Lower leg skin (tissue), 4 donors: ENCODE measurements around the gene CREG1. TPM values are rescaled to one million over a fixed set of nuclear protein-coding genes. Genes with fewer than 3 reads are reported as not detected.

Experiments used
- DNase-seq, 2 donors: peaks; one replicate each; pipeline ENCODE4 v3.0.0-alpha.2; 2019; ENCODE audit warnings: low spot score in 2 of 2
- H3K4me3 ChIP-seq: fragments of 200-600 bp; sonication (generic); 2 replicates; pipeline ENCODE4 v1.5.1; 2017; ENCODE audit warnings: mild to moderate bottlenecking, low read depth; ENCODE audit not compliant: poor library complexity, severe bottlenecking
- POLR2A ChIP-seq, 2 donors: fragments of 450-650 bp; IDR thresholded peaks; one replicate each; pipeline ENCODE4 v1.6.1; 2016 to 2017; ENCODE audit warnings: antibody characterized with exemption in 2 of 2, mild to moderate bottlenecking in 1 of 2, moderate library complexity in 1 of 2
- WGBS, 2 donors: methylation state at CpG; one replicate each; pipeline ENCODE4 v1.1.5; 2018; 5-methylcytosine and 5-hydroxymethylcytosine counted together
- intact Hi-C: fragments of 100-400 bp; cut with DNase I; formaldehyde crosslinking; loops from one replicate; pipeline ENCODE4 v1.15.0; 2023; ENCODE audit warnings: low total_unique reads
- total RNA-seq, 4 donors: library from RNA; depleted of rRNA; stranded (reverse); fragments of >200 nt; gene quantifications; one replicate each; pipeline ENCODE4 v1.1.0, GENCODE V29; 2016
- TF ChIP-seq, protein P1 (sequence below), 3 donors: fragments of 450-650 bp; IDR thresholded peaks; one replicate each; pipeline ENCODE4 v1.5.1; 2016; ENCODE audit warnings: antibody characterized with exemption in 3 of 3, mild to moderate bottlenecking in 3 of 3, moderate library complexity in 2 of 3

Gene CREG1
- total RNA-seq, 4 donors from 2014 or later: 196 to 467 (median 339) TPM

DNA sequence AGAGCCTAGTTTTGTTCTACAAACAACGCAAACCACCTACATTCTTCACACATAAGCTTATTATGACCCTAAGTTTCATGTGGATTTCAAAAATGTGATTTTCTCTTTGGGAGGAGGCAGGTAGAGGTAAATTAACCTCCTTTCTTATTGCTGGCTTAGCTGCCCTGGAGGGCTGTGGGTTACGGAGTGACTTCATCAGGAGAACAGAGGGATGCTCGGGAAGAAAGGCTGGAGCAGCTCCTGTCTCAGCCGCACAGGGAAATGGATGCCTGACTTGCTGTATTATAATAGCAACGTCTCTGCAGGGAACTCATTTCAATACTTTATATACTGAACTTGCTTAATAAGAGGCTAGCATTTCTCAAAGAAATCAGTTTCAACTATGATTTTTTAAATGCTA lies 14.1 kb upstream of the CREG1 start:
- WGBS, 2 donors: 67 to 80% methylated on average over 5 of the region's 5 CpGs
- H3K4me3 ChIP-seq: no peak overlapping the region
- TF ChIP-seq POLR2A (IDR thresholded peaks at IDR 0.05): no peak
- TF ChIP-seq, protein P1, sequence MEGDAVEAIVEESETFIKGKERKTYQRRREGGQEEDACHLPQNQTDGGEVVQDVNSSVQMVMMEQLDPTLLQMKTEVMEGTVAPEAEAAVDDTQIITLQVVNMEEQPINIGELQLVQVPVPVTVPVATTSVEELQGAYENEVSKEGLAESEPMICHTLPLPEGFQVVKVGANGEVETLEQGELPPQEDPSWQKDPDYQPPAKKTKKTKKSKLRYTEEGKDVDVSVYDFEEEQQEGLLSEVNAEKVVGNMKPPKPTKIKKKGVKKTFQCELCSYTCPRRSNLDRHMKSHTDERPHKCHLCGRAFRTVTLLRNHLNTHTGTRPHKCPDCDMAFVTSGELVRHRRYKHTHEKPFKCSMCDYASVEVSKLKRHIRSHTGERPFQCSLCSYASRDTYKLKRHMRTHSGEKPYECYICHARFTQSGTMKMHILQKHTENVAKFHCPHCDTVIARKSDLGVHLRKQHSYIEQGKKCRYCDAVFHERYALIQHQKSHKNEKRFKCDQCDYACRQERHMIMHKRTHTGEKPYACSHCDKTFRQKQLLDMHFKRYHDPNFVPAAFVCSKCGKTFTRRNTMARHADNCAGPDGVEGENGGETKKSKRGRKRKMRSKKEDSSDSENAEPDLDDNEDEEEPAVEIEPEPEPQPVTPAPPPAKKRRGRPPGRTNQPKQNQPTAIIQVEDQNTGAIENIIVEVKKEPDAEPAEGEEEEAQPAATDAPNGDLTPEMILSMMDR (IDR thresholded peaks at IDR 0.05): no peak
- intact Hi-C loops: no loop called here
- DNase-seq: no peak

DNA sequence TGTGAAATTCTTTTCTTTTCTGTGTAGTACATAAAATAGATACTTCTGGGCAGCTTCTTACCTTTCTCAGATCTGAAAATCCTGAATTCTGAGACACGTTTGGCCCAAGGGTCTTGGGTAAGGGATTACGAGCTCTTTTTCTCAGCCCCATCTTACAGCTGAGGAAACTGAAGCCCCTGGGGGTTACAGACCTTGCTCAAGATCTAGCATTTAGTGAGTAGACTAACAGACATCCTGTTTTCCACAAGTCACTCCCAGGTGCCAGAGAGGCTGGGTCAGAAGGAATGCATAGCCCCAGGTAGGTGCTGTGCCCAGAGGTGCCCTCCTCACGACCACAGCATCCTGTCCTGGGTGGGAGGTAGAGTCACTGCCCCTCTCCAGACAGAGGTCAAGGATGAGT lies 13.2 kb upstream of the CREG1 start:
- WGBS, 2 donors: 71 to 74% methylated on average over 3 of the region's 3 CpGs
- DNase-seq: no peak
- intact Hi-C loops: no loop called here
- no peak for TF ChIP-seq POLR2A (IDR thresholded peaks at IDR 0.05)
- TF ChIP-seq, protein P1 (IDR thresholded peaks at IDR 0.05): no peak
- no peak overlapping the region for H3K4me3 ChIP-seq

DNA sequence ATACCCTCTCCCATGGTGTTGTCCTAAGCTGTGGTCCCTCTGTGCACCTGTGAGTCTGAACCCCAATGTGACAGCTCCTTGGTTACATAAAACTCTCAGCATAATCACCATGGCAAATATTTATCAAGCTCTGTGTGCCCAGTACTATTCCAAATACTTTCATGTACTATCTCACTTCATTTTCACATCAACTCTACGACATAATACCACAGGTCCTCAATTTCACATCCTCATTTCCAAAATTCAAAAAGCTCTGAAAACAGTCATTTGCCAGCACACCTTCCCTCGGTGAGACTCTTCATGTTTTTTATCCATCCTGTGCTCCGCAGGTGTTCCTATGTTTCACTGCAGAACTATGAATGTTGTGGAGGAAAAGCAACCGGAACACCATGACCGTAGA lies 12.4 kb upstream of the CREG1 start:
- TF ChIP-seq POLR2A (IDR thresholded peaks at IDR 0.05): no peak
- TF ChIP-seq, protein P1 (IDR thresholded peaks at IDR 0.05): no peak
- DNase-seq: no peak
- intact Hi-C loops: no loop called here
- 76 to 83% methylated on average over 5 of the region's 5 CpGs for WGBS, 2 donors
- H3K4me3 ChIP-seq: no peak overlapping the region

DNA sequence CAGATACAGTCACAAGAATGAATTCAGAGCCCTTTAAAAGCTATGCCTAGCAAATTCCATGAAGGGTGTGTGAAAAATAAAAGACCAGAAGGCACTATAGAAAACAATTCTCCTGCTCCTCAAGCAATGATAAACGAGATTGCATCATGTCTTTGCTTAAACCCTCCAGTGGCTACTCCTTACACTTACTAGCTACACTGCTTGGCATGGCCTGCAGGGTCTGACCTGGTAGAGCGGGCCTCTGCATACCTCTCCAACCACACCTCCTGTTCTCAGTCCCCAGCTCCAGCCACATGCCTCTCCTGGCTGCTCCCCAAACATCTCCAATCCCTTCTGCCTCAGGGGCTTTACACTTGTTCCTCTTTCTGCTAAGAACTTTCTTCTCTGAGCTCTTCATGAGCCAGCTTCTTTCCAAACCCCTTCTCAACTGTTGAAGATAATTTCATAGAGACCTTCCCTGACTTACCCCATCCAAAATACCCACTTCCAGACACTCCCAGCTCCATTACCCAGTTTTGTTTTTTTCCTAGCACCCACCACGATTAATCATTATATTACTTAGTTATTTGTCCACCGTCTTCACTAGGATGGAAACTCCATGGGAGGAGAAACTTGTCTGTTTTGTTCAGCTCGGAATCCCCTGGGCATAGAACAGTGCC lies 11.2 kb upstream of the CREG1 start:
- TF ChIP-seq, protein P1 (IDR thresholded peaks at IDR 0.05): no peak
- no peak for TF ChIP-seq POLR2A (IDR thresholded peaks at IDR 0.05)
- H3K4me3 ChIP-seq: no peak overlapping the region
- intact Hi-C loops: no loop called here
- WGBS, 2 donors: 72 to 77% methylated on average over 5 of the region's 5 CpGs
- DNase-seq: no peak

DNA sequence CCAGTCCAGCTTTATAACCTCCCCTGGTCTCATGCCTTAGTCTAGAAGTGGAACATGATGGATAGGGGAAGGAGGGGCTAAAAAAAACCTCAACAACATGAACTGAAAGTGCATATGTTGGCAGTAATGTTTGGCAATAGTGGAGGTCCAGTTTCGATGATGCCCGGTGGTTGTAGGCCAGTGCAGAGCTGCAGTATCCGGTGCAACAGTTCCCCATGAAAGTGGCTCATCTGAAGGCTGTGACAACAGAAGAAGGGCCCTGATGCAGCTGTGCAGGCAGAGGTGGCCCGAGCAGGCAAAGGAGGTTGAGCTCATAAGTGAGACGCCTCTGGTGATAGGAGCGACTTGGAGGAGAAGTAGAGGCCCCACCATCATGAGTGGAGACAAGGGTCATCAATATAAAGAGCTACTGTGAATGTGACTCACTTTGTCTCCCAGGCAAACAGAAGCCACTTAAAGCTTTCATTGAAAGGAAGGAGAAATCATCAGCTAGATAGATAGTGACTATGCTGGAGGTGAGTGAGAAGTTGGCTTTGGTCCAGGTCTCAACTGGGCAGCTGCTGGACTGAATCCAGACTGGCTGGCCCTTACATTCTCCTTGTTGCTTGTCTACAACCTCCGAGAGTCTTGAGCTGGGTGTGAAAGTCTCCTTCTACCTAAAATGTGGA lies 10.2 kb upstream of the CREG1 start:
- no peak overlapping the region for H3K4me3 ChIP-seq
- 78 to 82% methylated on average over 7 of the region's 7 CpGs for WGBS, 2 donors
- TF ChIP-seq POLR2A (IDR thresholded peaks at IDR 0.05): no peak
- TF ChIP-seq, protein P1 (IDR thresholded peaks at IDR 0.05): no peak
- DNase-seq: no peak
- intact Hi-C loops: no loop called here
